ENCODE data around the gene GINS2. TPM values are rescaled to one million over a fixed set of nuclear protein-coding genes. Genes with fewer than 3 reads are reported as not detected.

Gene GINS2
- total and polyA plus RNA-seq, 2 donors (not counting 3 experiments of a cell fraction or from before 2014, with no cell fraction given): 10.4 to 24.1 TPM

DNA sequence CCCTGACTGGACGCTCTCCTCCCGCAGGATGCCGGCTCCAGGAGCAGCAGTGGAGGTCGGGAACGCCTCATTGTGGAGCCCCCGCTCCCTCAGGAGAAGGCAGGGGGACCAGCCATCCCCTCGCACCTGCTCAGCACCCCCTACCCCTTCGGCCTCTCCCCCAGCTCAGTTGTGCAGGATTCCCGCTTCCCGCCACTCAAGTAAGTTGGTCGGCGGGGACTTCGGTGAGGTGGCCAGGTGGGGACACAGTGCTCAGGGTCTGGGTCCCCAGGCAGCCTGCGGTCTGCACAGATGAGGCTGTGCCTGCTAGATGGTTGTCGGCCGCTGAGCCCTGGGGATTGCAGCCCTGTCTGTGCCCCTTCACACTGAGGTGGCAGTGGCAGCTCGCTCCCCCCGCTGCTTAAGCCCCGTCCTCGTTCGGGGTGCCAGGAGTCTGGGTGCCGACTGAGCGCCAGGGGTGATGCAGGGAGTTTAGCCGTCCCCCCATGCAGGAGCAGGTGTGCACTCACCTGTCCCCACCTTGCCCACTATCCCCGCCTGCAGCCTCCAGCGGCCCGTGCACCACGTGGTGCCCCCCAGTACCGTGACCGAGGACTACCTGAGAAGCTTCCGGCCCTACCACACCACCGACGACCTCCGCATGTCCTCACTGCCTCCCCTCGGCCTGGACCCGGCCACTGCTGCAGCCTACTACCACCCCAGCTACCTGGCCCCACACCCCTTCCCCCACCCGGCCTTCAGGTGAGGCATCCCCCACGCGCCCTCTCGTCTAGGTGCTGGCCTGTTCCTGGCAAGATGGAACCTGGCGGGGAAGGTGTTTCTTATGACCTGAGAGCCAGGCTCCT, 34.3 kb downstream of the GINS2 start:
- CTCF ChIA-PET: interaction anchor here (1.0 kb wide), 1 partner anchor 39 kb away, joined by 3 read pairs; no protein-coding TSS in a partner anchor
- POLR2A ChIA-PET: no interaction called here
- Histone ChIP-seq H3K79me2 (ENCODE audit: control insufficient read depth, insufficient read depth, low read length) (no peaks in the 10 kb centered on the region), H3K36me3 (ENCODE audit: control insufficient read depth in 2 of 2, extremely low read depth in 1 of 2, insufficient read depth in 2 of 2, low read length in 2 of 2) (no peaks in the 10 kb centered on the region), H3K9ac (replicated peaks; ENCODE audit: extremely low read depth, insufficient read depth, low read length) (no peak overlapping the region), H2AFZ (ENCODE audit: low read depth, low read length) (no peak overlapping the region), H3K9me3 (replicated peaks; ENCODE audit: control insufficient read depth, insufficient read depth, low read length) (no peaks in the 10 kb centered on the region), H3K27me3 (ENCODE audit: control insufficient read depth in 2 of 2, insufficient read depth in 2 of 2, low read length in 2 of 2) (no peaks in the 10 kb centered on the region), H3K4me3 (replicated peaks in 1 of 3; ENCODE audit: insufficient read depth in 1 of 3, low read depth in 1 of 3, low read length in 3 of 3) (no peak overlapping the region), H4K20me1 (replicated peaks; ENCODE audit: control insufficient read depth, extremely low read depth, insufficient read depth, low read length) (no peaks in the 10 kb centered on the region), H3K27ac (ENCODE audit: insufficient read depth, low read depth, low read length) (no peak overlapping the region), H3K9me1 (replicated peaks; ENCODE audit: control insufficient read depth, extremely low read depth, insufficient read depth, low read length) (no peaks in the 10 kb centered on the region), H3K4me2 (ENCODE audit: insufficient read depth, low read length) (no peak overlapping the region), H3K4me1 (ENCODE audit: control insufficient read depth, extremely low read depth, insufficient read depth, low read length) (no peaks in the 10 kb centered on the region)
- dilution Hi-C loops (cut with MboI; ENCODE audit: extremely low pct_ligation_motif_present, low sequenced_read_pairs) (no loop called here), intact Hi-C loops (cut with micrococcal nuclease) (no loop called here)
- no peak for DNase-seq (ENCODE audit: low read depth, low spot score)
- BruUV-seq (replicated peaks): no TSS peak
- TF ChIP-seq FOS (IDR thresholded peaks at IDR 0.05; ENCODE audit: borderline replicate concordance, insufficient read depth, low read length) (no peak), GATA2 (IDR thresholded peaks at IDR 0.05; ENCODE audit: insufficient read depth, insufficient read length, low read depth, low read length) (no peak), JUN (IDR thresholded peaks at IDR 0.05; ENCODE audit: borderline replicate concordance, insufficient read depth, insufficient read length, low read depth) (no peak), POLR2AphosphoS5 (IDR thresholded peaks at IDR 0.05; ENCODE audit: insufficient read depth, low read depth, low read length) (no peak), MYC (IDR thresholded peaks at IDR 0.05; ENCODE audit: low read depth, low read length) (no peak), EZH2 (IDR thresholded peaks at IDR 0.05; ENCODE audit: borderline replicate concordance, low read depth, low read length, severe bottlenecking) (no peak), POLR2A (IDR thresholded peaks at IDR 0.05; ENCODE audit: low read depth, low read length) (no peak)
- TF ChIP-seq, protein P1, sequence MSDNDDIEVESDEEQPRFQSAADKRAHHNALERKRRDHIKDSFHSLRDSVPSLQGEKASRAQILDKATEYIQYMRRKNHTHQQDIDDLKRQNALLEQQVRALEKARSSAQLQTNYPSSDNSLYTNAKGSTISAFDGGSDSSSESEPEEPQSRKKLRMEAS (IDR thresholded peaks at IDR 0.05; ENCODE audit: insufficient read depth, insufficient read length): no peak
- TF ChIP-seq, protein P2, sequence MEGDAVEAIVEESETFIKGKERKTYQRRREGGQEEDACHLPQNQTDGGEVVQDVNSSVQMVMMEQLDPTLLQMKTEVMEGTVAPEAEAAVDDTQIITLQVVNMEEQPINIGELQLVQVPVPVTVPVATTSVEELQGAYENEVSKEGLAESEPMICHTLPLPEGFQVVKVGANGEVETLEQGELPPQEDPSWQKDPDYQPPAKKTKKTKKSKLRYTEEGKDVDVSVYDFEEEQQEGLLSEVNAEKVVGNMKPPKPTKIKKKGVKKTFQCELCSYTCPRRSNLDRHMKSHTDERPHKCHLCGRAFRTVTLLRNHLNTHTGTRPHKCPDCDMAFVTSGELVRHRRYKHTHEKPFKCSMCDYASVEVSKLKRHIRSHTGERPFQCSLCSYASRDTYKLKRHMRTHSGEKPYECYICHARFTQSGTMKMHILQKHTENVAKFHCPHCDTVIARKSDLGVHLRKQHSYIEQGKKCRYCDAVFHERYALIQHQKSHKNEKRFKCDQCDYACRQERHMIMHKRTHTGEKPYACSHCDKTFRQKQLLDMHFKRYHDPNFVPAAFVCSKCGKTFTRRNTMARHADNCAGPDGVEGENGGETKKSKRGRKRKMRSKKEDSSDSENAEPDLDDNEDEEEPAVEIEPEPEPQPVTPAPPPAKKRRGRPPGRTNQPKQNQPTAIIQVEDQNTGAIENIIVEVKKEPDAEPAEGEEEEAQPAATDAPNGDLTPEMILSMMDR (IDR thresholded peaks at IDR 0.05; ENCODE audit: extremely low read depth in 1 of 2, insufficient read depth in 1 of 2, low read depth in 1 of 2, low read length in 2 of 2): no peak
- no peak for FAIRE-seq

All from endothelial cell of umbilical vein (primary cell).